H7 (cell line): ENCODE results near the gene PTPRN2. TPM values are rescaled to one million over a fixed set of nuclear protein-coding genes. Genes with fewer than 3 reads are reported as not detected.
A peak's percentile ranks its signal among the peaks of the same experiment; 100 is the strongest.

Source experiments
- DNase-seq: peaks from one replicate; pipeline ENCODE4 v3.0.0; 2012
- H3K27me3 ChIP-seq: 2 replicates; pipeline ENCODE4 v1.6.0; 2011; ENCODE audit warnings: mild to moderate bottlenecking, low read length; ENCODE audit not compliant: control insufficient read depth, insufficient read depth
- H3K36me3 ChIP-seq: replicated peaks from 2 replicates; pipeline ENCODE4 v1.5.1; 2011; ENCODE audit warnings: low read length; ENCODE audit not compliant: control insufficient read depth, insufficient read depth
- H3K4me3 ChIP-seq: 2 replicates; pipeline ENCODE4 v1.5.1; 2011; ENCODE audit warnings: low read depth, mild to moderate bottlenecking, control low read depth, low read length, moderate library complexity; ENCODE audit not compliant: insufficient read depth
- total RNA-seq: library from RNA; depleted of rRNA; stranded (reverse); fragments of >200 nt; shearing (Covaris generic); gene quantifications from 2 replicates; pipeline ENCODE4 v1.2.3, GENCODE V29; 2014

Gene PTPRN2
- total RNA-seq, 1 experiment from 2014 or later, result 0.80 TPM

DNA sequence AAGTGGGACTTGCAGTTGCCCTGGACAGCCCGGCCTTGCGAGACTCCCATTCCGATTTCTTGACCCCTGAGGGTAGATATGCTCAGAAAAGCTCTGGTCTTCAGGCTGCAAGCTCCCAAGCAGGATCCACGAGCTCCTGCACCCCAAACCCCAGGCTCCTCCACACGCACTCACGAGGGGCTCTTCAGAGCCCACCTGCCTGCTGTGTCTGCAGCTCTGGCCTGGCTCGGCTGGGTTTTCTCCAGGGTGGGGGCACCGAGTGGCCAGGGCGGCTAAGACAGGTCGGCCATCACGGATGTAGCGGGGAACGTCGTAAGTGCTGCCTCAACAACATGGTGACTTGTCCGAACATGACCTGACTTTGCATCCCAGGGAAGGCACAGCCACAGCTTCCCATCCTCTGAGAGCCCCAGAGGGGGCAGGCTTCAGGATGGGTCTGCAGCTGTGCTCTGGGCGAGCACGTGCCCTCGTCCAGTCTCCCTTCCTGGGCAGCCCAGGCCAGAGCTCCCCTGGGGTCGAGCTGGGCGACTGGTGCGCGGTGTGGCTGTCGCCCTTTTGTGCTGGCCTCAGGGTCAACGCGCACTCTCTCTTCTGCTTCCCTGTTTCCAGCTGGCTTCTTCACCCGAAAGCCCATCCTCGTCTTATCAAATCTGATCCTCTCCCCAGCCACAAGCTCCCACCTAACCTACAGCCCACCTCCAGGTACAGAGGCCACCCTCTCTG lies 835.5 kb downstream of the PTPRN2 start:
- no peaks in the 10 kb centered on the region for H3K27me3 ChIP-seq
- H3K36me3 ChIP-seq, result no peaks in the 10 kb centered on the region
- DNase-seq, result no peak

DNA sequence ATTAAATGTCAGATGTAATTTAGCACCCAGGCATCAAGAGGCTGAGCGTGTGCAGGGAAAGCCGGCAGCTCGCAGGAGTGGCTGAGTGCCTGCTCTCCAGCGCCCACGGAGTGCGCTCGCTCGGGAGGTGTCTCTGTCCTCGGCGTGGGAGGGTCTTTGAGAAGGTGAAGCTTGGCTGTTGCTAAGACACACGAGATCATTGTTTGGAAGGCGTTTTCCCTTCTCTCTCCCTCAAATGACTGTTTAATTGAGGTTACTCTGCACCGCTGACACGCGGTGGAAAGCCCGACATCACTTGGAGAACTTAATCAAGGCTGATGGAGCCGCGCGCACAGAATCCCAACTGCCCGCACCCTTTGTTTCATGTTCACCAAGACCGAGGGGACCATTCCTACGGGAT lies 836.2 kb downstream of the PTPRN2 start:
- DNase-seq, result no peak
- H3K27me3 ChIP-seq, result no peaks in the 10 kb centered on the region
- H3K36me3 ChIP-seq, result no peaks in the 10 kb centered on the region
- H3K4me3 ChIP-seq, result no peak overlapping the region

More for the DNA sequence above, 835.5 kb downstream of the PTPRN2 start:
- no peak overlapping the region for H3K4me3 ChIP-seq

DNA sequence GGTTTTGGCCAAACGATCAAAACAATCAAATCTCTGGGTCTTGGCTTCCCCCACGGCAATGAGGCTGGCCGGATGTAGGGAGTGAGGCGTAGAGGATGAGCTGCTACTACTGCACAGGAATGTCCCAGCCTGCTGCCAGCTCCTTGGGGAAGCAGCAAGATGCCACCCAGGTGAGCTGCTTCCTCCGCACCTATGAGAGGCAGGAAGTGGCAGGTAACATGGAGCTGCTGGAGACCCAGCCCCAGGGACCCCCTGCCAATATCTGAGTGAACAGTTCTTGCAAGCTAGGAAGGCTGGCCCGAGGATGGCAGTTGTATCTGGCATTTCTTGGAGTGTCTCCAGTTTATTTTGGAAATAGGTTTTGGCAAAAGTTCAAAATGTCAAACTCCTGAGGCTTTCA lies 837.3 kb downstream of the PTPRN2 start:
- no peak for DNase-seq
- Histone ChIP-seq H3K4me3 (no peak overlapping the region), H3K27me3 (no peaks in the 10 kb centered on the region), H3K36me3 (no peaks in the 10 kb centered on the region)

GRCh38 chr7:157745721-157746709 lies 841.6 kb downstream of the PTPRN2 start:
- Histone ChIP-seq H3K4me3 (no peak overlapping the region), H3K36me3 (no peaks in the 10 kb centered on the region), H3K27me3 (no peaks in the 10 kb centered on the region)
- DNase-seq, result no peak

DNA sequence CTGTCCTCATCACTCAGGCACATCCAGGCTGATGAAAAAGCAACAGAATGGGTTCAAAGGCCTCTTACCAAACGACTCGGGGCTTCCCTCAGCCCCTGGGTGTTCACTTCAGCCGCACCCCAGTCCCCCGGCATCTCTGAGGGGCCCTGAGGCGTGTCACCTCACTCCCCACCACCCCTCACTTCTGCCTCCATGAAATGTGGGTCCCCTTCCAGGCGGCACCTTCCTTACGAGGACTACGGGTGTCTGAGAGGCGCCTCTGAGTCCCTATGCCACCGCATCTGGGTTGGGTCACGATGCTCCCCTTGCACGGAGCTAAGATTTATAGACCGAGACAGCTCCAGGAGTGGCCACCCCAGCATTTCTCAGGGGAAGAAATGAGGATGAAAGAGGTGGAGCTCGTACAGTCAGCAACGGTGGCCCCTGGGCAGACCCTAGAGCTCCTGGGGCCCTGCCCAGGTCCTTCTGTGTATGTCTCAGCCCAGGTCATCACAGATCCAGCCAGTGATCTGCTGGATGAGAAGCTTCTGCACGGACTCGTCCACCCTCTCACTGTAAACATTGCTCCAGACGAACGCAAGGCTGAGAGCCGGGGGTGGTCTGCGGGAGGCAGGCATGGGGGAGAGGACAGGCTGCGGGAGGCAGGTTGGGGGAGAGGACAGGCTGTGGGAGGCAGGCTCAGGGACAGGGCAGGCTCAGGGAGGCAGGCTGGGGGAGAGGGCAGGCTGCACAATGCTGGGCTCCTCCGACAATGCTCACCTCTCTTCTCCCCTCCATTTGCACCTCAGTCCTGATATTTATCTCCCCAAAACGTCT lies 842.6 kb downstream of the PTPRN2 start:
- Histone ChIP-seq H3K4me3 (no peak overlapping the region), H3K36me3 (no peaks in the 10 kb centered on the region), H3K27me3 (no peaks in the 10 kb centered on the region)
- DNase-seq, result no peak

DNA sequence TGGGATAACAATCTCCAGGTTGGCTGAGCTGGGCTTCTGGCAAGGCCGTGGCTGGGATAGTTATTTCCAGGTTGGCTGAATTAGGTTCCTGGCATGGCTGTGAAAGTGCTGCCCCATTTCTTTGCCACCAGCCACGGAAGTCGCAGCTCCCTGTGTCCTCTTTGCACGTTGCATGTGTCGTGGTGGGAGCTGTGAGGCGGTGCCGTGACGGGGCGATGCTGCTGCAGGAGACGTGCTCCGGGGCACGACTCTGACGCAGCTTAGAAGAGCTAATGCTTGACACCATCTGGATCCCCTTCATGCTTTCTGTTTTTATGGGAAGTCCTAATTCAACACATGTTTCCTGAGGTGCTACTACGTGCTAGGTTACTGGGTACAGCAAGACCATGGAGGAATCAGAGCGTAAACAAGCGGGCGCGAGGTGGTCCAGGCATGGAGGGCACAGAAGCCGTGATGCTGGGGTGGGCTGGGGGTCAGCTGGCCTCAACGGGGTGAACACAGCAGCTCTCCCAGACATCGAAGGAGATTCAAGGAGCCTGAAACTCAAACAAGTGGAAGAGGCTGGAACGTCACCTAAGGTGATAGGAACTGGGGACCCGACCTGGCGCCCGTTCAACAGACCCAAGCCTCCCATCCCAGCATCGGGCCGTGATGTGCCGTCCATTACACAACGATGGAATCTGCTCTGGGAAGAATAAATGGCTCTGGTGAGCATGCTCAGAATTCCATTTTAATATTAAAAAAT lies 843.7 kb downstream of the PTPRN2 start:
- no peak for DNase-seq
- H3K36me3 ChIP-seq, result no peaks in the 10 kb centered on the region
- no peaks in the 10 kb centered on the region for H3K27me3 ChIP-seq
- no peak overlapping the region for H3K4me3 ChIP-seq

- Histone ChIP-seq H3K4me3 (no peak overlapping the region), H3K27me3 (no peaks in the 10 kb centered on the region), H3K36me3 (no peaks in the 10 kb centered on the region)
- no peak for DNase-seq
Measured at GRCh38 chr7:157740251-157740798, 847.3 kb downstream of the PTPRN2 start.

DNA sequence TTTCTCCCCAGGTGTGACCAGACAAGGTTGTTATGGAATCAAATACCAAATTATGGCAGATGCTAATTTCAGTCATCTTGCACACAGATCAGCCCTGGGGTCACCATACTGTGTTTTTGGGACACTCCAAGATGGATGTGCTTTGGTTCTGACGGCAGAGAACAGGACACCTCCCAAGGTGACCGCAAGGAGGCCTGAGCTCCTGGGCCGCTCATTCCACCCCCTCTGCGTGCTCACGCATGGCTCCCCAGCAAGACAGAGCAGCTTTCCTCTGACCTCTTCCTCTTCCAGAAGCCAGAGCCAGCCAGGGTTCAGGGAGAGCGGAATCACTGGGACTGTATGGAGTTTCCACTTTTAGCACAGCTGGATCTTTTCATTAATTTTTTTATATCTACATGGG lies 848.0 kb downstream of the PTPRN2 start:
- Histone ChIP-seq H3K4me3 (no peak overlapping the region), H3K36me3 (no peaks in the 10 kb centered on the region), H3K27me3 (no peaks in the 10 kb centered on the region)
- no peak for DNase-seq

GRCh38 chr7:157739031-157739430 lies 848.6 kb downstream of the PTPRN2 start:
- Histone ChIP-seq H3K4me3 (no peak overlapping the region), H3K27me3 (no peaks in the 10 kb centered on the region), H3K36me3 (no peaks in the 10 kb centered on the region)
- no peak for DNase-seq

DNA sequence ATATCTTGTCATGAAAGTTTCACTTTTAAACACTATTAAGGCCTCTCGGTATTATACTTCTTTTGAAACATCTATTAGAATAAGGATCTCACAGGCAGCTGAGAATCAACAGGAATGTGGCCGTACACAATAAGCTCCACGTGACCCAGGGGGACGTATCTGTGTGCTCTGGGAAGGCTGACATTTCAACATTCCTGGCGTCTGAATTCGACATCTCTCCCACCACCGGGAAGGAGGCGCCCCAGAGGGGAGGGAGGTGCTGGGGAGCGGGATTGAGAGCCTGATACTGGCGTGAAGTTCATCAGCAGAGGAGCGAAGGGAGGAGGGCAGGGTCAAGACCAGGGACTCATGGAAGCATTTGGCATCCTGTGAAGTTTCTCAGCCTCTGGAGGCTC lies 849.6 kb downstream of the PTPRN2 start:
- H3K27me3 ChIP-seq, result no peaks in the 10 kb centered on the region
- no peak overlapping the region for H3K4me3 ChIP-seq
- no peaks in the 10 kb centered on the region for H3K36me3 ChIP-seq
- peak; percentile 89 for DNase-seq

- DNase-seq, result peak; percentile 71
- Histone ChIP-seq H3K4me3 (no peak overlapping the region), H3K36me3 (no peaks in the 10 kb centered on the region), H3K27me3 (no peaks in the 10 kb centered on the region)
Measured at GRCh38 chr7:157737151-157738065, 850.2 kb downstream of the PTPRN2 start.

DNA sequence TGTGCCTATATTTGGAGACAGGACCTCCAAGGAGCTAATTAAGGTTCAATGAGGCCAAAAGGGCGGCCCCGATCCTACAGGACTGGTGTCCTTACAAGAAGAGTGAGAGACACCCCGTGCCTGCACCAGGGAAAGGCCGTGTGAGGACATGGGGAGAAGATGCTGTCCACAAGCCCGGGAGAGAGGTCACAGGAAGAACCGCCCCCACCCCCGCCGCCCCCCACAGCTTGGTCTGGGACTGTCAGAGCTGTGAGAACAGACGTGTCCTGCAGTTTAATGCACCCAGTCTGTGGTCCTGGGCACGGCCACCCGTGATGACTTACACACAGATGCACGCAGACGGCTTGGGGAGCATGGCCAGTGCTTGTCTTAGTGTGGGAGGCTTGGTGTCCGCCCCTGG lies 851.3 kb downstream of the PTPRN2 start:
- Histone ChIP-seq H3K4me3 (no peak overlapping the region), H3K27me3 (no peaks in the 10 kb centered on the region), H3K36me3 (no peaks in the 10 kb centered on the region)
- no peak for DNase-seq

GRCh38 chr7:157735826-157736225 lies 851.8 kb downstream of the PTPRN2 start:
- Histone ChIP-seq H3K4me3 (no peak overlapping the region), H3K36me3 (no peaks in the 10 kb centered on the region), H3K27me3 (no peaks in the 10 kb centered on the region)
- DNase-seq, result no peak
